Measurements from ENCODE around the gene NUDC. TPM values are rescaled to one million over a fixed set of nuclear protein-coding genes. Genes with fewer than 3 reads are reported as not detected.

The NUDC gene
- total and polyA plus RNA-seq, 12 donors: 63.3 to 257 (median 97.7) TPM

DNA sequence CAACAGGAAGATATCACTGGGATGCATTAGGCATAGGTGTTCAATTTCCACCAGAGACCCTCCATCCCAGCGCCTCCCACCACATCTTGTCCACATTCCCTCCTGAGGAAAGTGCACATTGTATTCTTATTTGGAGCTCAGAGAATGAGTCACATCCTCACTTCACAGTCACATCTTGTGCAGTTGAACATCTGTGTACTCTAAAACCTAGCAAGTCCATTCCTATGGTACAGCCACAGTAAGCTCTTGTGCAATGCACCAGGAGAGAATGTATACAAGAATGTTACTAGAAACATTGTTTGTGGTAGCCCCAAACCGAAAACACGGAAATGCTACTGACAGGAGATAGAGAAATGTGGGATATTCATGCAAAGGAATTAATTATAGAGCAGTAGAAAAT lies 40.3 kb downstream of the NUDC start:
- Histone ChIP-seq H3K36me3 (replicated peaks in 1 of 2) (no peaks in the 10 kb centered on the region), H3K27me3 (peaks cover 10% of the 10 kb centered on the region), H3K4me3 (no peak overlapping the region), H3K4me1 (replicated peaks in 1 of 2) (peaks cover 10 to 12% of the 10 kb centered on the region in 2 donors), H3K27ac (no peak overlapping the region), H3K9me3 (replicated peaks in 1 of 3) (no peaks in the 10 kb centered on the region)
- intact Hi-C loops (cut with DNase I): no loop called here
- DNase-seq: no peak
- 51 to 73% (median 61%) methylated on average over 3 of the region's 3 CpGs for WGBS, 4 donors
- TF ChIP-seq, protein P1, sequence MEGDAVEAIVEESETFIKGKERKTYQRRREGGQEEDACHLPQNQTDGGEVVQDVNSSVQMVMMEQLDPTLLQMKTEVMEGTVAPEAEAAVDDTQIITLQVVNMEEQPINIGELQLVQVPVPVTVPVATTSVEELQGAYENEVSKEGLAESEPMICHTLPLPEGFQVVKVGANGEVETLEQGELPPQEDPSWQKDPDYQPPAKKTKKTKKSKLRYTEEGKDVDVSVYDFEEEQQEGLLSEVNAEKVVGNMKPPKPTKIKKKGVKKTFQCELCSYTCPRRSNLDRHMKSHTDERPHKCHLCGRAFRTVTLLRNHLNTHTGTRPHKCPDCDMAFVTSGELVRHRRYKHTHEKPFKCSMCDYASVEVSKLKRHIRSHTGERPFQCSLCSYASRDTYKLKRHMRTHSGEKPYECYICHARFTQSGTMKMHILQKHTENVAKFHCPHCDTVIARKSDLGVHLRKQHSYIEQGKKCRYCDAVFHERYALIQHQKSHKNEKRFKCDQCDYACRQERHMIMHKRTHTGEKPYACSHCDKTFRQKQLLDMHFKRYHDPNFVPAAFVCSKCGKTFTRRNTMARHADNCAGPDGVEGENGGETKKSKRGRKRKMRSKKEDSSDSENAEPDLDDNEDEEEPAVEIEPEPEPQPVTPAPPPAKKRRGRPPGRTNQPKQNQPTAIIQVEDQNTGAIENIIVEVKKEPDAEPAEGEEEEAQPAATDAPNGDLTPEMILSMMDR (IDR thresholded peaks at IDR 0.05): no peak
- no peak for TF ChIP-seq POLR2A (IDR thresholded peaks at IDR 0.05)

GRCh38 chr1:26965213-26965612 lies 43.7 kb downstream of the NUDC start:
- no peak overlapping the region for H3K27ac ChIP-seq
- no peak overlapping the region for H3K4me3 ChIP-seq
- H3K9me3 ChIP-seq (replicated peaks in 1 of 3): no peaks in the 10 kb centered on the region
- intact Hi-C loops (cut with DNase I): no loop called here
- no peaks in the 10 kb centered on the region for H3K36me3 ChIP-seq (replicated peaks in 1 of 2)
- WGBS, 4 donors: 82 to 87% (median 86%) methylated on average over 6 of the region's 6 CpGs
- H3K27me3 ChIP-seq: peaks cover 1% of the 10 kb centered on the region
- no peak for DNase-seq
- H3K4me1 ChIP-seq (replicated peaks in 1 of 2): peaks cover under 1 to 4% of the 10 kb centered on the region in 2 donors
- TF ChIP-seq, protein P1 (IDR thresholded peaks at IDR 0.05): no peak
- no peak for TF ChIP-seq POLR2A (IDR thresholded peaks at IDR 0.05)

DNA sequence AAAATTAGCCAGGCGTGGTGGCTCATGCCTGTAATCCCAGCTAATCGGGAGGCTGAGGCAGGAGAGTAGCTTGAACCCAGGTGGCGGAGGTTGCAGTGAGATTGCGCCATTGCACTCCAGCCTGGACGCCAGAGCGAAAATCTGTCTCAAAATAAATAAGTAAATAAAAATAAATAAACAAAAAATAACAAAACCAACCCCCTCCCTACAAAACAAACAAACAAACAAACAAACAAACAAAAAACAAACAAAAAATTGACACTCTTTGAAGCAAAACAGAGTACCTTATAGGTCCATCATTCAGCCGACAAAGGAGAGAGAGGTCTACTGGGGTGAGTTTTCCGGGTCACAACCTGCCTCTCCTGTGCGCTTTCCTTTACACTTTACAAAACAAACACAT lies 44.1 kb downstream of the NUDC start:
- Histone ChIP-seq H3K9me3 (replicated peaks in 1 of 3) (no peaks in the 10 kb centered on the region), H3K4me1 (replicated peaks in 1 of 2) (no peaks in the 10 kb centered on the region), H3K36me3 (replicated peaks in 1 of 2) (no peaks in the 10 kb centered on the region), H3K4me3 (no peak overlapping the region), H3K27ac (no peak overlapping the region), H3K27me3 (no peaks in the 10 kb centered on the region)
- TF ChIP-seq POLR2A (IDR thresholded peaks at IDR 0.05): no peak
- TF ChIP-seq, protein P1 (IDR thresholded peaks at IDR 0.05): no peak
- intact Hi-C loops (cut with DNase I): no loop called here
- DNase-seq: no peak
- 85 to 95% (median 90%) methylated on average over 9 of the region's 9 CpGs for WGBS, 4 donors

DNA sequence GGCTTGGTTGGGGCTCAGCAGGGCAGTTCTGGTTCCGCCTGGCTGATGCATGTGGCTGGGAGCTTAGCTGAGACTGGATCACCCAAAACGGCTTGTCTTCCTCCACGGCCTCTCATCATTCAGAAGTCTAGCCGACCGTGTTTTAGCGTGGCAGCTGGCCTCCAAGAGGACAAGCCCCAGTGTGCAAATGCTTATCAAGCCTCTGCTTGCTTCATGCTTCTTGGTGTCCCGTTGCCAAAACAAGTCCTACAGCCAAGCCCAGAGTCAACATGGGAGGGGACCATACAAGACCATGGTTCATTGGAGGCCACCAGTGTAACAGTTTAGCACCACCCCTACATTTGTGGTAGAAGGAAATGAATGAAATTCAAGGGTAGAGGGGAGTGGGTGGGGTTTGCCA lies 49.3 kb downstream of the NUDC start:
- Histone ChIP-seq H3K36me3 (replicated peaks in 1 of 2) (no peaks in the 10 kb centered on the region), H3K27me3 (no peaks in the 10 kb centered on the region), H3K27ac (no peak overlapping the region), H3K4me3 (no peak overlapping the region), H3K9me3 (replicated peaks in 1 of 3) (no peaks in the 10 kb centered on the region), H3K4me1 (replicated peaks in 1 of 2) (no peaks in the 10 kb centered on the region)
- 63 to 74% (median 64%) methylated on average over 7 of the region's 7 CpGs for WGBS, 4 donors
- TF ChIP-seq, protein P1 (IDR thresholded peaks at IDR 0.05): no peak
- TF ChIP-seq POLR2A (IDR thresholded peaks at IDR 0.05): no peak
- intact Hi-C loops (cut with DNase I): no loop called here
- DNase-seq: no peak

All from adrenal gland (tissue), 12 donors.